HG02571 (cell line): ENCODE data around the gene SCOC.

Experiments
- ATAC-seq: cut with Tn5 transposase; IDR thresholded peaks from one replicate; pipeline ENCODE4 v1.9.1; 2021; ENCODE audit warnings: mild to moderate bottlenecking, moderate library complexity; ENCODE audit not compliant: unreplicated experiment

SCOC gene

DNA sequence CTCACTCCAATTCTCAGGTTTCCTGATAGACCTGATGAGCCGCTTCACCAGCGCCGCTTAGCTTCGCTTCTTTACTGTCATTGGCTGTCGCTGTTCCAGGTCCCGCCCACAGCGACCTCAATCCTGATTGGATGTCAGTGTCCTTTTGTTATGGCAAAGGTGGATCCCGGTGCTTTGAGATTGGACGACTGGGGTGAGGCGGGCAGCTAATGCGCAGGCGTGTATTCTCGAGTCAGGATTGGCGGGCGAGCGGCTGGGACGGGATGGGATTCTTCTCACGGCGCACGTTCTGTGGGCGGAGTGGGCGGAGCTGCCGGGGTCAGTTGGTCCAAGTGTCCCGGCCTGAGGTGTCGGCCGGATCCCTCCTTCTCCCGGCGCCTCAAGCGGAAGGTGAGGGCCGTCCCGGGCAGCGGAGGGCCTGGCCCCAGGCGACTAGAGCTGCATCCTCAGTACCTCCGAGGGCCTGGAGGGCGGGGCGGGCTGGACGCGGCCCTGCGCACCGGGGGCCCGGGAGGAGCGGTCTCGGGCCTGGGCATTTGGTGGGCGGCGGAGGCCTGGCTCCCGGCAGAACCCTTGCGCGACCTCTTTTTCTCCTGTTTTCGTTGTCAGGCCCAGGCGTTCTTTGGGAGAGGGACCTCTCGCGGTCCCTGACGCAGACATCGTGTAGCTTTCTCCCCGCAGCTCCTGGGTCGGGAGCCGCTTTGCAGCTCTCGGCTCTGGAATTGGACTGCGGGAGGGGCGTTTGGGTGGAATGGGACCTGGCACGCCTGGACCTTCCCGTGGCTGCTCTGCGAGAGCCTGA lies at the start of gene SCOC:
Gene SCOC (plus strand): TSS at position 319 of the 802 bp plus-strand sequence. CDS start 5,525 bp downstream, outside the sequence.
- ATAC-seq = peak; percentile 97

DNA sequence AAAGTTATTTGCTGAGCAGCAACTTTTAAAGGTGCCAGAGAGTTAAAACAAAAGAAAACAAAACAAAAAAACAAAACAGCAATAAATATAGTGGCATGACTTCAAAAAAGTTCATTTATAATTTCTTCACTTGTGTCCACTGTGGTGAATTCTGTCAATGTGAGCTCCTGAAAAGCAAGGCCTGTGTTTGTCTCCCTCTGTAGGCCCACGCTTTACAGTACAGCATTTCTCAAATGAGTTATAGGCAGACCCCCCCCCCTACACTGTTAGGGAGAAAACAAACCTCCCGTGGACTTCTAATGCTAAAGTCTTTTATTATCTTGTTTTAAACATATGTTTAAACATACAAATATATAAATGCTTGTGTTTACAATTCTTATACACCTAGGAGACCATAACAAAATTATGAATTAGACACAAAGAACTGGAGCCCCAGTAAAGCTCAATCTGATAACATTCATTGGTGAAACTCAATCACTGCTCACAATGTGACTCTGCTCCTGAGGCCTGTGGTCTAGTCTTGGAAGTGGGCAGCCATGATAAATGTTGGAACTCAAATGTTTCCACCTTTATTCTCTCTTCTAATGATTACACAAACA lies 47.0 kb upstream of the SCOC start:
- no peak for ATAC-seq

DNA sequence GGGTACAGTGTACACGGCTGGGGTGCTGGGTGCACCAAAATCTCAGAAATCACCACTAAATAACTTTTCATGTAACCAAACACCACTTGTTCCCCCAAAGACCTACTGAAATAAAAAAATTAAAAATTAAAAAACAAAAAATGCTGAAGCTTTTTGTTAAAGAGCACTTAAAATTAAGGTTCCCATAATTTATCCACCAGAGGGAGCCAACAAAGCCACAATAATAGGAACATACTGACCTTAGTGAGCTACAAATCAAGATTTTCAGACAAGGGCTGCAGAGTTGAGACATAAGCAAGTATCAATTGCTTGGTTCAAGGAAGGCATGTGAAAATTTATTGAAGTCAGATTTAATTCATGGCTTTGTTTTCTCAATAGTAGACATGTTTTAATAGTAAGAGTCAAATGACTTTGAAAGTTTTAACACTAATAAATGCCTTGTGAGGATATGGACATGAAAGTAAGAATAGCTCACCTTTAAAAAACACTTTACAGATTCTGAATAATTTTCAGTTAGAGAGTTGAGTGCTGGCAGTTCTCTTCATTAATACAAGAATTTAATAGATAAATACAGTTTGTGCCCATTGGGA lies 43.0 kb upstream of the SCOC start:
- ATAC-seq = no peak

DNA sequence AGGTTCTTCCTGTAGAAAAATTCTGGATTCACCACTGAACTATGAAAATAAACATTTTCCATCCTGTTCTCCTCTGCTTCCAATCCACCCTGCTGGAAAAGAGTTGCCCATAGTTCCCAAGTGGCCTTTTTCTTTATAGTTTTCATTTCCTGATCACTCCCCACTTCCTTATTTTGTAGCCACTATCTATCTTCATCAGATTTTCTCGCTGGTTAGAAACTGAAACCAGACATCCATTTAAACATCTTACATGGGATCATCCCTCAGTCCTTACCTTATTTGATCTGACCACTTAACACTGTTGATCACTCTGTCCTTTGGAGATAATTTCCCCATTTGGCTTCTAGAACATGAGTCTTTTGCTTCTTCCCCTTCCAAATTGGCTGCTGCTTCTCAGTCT lies 42.2 kb upstream of the SCOC start:
- no peak for ATAC-seq

DNA sequence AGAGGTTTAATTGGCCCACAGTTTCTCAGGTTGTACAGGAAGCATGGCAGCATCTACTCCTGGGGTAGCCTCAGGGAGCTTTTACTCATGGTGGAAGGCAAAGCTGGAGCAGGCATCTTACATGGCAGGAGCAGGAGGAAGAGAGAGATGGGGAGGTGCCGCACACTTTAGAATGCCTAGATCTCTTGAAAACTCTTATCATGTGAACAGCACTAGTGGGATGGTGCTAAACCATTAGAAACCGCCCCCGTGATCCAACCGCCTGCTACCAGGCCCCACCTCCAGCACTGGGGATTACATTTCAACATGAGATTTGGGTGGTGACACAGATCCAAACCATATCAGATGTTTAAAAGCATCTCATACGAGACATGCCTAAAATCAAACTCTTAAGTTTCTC lies 41.6 kb upstream of the SCOC start:
- ATAC-seq = no peak

DNA sequence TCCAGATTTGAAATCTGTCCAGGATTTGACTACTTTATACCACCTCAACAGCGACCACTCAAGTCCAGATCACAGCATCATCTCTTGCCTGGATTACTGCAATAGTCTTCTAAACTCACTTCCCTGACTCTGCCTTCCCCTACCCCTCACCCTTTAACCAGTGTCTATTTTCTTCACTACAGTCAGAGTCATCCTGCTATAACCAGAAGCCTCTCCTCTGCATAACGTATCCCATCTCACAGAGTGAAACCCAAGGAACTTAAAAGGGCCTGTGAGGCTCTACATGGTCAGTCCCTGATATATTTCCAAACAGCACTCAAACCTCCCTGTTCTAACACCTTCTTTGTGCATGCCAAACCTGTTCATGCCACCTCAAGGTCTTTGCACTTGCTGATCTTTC lies 40.7 kb upstream of the SCOC start:
- ATAC-seq = no peak

DNA sequence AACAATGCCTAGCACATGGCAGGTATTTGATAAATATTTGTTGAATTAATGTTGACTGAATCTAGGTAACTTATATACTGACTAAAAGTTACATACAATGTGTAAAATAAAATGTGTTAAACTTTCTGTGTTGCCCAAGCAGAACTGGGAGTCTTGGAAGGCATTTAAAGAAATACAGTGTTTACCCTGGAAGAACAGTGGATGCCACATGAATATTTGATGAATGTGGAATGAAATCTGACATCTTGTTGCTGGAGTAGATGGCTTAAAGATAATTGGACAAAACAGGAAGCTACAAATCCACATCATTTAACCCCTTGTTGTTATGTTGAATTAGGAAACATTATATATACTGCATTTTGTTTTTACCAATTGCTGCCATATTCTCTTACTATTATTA lies 39.9 kb upstream of the SCOC start:
- ATAC-seq = no peak

DNA sequence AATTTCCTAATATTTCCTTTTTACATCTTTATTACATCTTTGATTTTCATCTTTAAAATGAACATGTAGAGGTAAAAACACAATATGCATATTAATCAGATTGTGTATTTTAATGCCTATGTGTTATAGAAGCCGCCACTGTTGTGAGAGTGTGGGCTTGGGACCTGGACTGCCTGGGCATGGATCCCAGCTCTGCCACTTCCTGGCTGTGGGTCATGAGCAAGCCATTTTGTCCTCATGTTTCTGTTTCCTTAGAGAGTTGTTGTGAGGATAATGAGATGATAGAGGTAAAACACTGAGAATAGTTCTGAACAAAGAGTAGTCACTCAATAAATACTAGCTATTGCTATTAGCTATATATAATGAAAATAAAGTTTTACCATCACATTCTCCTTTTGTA lies 38.4 kb upstream of the SCOC start:
- no peak for ATAC-seq

DNA sequence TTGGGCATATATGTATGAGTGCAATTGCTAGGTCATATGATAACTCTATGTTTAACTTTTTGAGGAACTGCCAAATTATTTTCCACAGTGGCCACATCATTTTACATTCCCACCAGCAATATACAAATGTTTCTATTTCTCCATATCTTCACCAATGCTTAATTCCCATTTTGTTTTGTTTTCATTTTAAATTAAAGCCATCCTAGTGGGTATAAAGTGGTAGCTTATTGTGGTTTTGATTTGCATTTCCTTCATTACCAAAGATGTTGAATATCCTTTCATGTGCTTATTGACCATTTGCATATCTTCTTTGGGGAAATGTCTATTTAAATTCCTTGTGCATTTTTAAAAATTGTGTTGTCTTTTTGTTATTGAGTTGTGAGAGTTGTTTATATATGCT lies 36.7 kb upstream of the SCOC start:
- no peak for ATAC-seq

DNA sequence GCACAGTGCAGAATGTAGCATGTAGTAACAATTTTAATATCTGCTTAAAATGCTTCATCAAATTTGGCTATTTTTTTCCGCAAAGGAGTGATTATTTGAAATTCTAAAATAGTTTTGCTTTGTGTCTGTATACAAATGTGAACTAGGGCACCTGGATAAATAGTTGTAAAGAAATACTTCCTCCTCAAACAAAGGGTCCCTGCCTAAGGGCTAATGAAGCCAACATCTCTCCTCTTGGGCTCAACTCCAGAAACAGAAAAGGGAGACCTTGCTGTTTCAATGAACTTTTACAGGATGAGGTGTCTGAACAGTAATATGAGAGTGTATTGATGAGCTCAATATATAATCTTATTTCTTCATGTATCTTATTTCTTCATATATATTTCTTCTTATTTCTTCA lies 30.8 kb upstream of the SCOC start:
- no peak for ATAC-seq

DNA sequence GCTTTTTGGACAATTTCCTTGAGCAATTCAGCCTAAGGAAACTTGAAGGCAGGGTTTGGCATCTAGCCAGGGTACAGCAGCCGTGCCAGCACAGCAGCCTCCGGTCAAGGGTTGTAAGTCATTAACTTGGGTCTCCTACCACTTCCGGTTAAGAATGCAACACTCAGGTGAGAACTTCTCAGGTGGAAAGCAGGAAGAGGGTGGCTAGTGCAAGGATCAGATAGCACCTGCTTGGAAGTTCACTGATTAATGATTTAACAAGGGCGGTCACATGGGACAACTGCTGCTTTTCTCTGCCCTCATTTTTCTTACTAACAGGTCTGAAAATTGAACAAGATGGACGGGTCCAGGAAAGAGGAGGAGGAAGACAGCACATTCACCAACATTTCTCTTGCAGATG lies 30.1 kb upstream of the SCOC start:
- no peak for ATAC-seq

DNA sequence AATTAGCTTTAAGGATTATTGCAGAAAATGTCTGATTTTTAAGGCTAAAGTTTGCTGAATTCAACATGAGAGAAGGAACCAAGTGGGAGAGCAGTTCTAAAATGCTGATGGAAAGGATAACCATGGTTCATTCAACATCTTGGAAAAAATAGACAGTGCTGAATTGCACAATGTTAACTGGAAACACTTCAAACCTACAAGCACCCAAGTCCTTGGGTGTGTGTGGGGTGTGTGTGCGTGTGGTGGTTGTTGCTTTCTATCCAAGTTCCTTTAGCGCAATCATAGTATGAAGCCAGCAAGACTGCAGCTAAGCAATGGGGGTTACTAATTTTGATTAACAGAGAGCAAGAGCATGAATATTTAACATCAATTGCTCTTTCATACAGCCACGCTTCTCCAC lies 29.3 kb upstream of the SCOC start:
- no peak for ATAC-seq

DNA sequence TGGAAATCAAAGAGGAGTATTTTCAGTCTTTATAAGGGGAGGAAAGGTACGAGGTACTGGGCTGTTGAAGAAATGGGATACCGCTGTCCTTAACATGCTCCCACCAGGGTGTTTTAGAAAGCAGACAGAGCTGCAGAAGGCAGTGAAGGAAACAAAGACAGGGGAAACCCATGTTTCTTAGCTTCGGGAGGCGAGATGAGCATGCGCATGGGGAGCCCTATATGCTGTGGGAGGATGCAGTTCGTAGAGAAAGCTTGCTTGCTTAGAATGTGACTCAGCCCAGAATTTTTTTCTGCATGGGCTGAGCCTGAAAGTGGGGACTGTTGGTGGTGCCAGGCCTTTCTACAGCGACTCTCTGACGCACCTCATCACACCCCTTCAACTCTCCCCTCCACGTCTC lies 28.8 kb upstream of the SCOC start:
- no peak for ATAC-seq

DNA sequence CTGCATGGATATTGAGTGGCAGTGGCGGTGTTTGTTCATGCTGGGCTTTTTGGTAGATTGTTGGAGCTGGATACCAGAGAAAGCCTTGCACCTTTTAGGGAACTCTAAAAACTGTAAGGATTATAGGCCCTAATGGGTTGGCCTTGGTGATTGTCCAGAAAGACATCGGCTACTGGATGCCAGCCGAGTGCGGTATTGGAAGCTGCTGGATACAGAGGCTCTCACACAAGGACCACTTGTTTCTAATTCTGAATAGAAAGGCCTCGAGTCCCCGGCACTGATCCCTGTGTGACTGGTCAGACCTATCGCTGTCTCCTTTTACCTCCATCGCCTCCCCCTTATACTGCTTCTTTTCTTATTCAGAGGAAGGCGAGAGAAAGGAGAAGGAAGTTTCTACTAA lies 27.3 kb upstream of the SCOC start:
- no peak for ATAC-seq

DNA sequence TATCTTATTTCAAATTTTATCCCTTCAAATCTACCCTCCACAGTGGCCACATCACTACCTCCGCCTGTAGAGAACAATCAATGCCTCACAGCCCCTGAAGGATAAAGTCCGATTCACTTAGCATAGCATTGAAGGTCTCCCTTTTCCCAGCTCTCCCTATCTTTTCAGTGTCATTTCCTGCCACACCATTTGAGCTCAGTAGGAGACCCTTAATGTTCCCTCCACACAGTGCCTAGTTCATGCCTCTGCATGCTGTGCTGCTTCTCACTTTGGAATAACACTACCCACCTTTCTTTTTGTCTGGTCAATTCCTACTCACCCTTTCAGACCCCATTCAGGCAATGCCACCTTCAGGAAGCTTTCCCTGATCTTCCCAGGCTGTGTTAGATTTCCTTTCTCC lies 23.6 kb upstream of the SCOC start:
- ATAC-seq = no peak

DNA sequence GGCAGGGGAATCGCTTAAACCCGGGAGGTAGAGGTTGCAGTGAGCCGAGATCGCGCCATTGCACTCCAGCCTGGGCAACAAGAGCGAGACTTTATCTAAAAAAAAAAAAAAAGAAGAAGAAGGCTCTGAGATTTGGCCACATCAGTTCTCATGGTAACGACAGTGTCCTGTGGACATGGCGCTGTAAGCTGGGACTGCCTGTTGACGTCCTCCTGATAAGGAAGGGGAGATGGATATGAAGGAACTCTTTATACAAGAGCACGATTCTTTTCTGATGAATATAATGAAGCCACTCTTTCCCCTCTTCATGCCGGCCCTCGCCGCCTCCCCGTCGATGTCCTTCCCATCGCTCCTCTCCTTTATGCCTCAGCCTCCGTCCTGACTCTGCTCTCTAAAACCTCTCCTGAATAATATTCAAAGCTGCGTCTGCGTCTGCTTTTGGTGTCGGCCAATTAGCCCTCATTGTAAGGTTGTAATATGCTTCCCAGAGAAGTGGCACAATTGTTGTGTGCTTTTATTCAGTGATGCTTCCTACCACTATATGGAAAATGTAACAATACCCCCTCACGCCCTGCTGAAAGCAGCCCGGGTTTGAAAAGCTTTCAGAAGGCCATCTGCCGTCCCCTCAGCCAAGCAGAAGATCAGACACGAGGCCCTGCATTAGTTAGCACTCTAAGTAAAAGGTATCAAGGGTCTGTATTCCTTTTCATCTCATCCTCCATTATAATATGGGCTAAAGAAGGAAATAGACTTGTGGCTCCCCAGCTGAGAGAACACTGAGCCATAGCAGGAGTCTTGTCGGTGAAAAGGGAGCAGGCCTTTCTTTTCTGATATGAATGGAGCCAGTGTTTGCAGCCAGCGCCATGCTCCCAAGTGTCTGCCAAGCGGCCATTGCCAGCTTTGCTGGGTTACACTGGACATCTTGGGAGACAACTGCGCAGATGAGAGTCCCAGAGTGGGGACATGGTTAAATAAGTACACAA lies 22.1 kb upstream of the SCOC start:
- ATAC-seq = no peak

DNA sequence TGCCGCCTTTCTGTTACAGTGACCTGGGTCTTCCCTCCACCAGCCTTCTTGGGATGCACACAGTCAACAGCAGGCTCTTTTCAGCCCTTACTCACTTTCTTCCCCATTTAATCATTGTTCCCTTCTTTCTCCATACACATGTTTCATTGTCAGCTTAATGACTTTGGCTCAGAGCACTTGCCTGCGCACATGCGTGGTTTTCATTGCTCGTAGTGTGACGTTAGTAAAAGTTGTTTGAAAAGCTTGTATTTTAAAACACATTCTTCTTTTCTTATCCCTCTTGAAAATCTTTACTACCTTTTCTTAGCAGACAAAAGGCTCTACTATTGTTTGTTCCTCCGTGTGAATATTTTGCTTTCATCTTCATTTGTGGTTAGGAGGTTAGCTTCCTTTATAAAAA lies 19.7 kb upstream of the SCOC start:
- no peak for ATAC-seq

DNA sequence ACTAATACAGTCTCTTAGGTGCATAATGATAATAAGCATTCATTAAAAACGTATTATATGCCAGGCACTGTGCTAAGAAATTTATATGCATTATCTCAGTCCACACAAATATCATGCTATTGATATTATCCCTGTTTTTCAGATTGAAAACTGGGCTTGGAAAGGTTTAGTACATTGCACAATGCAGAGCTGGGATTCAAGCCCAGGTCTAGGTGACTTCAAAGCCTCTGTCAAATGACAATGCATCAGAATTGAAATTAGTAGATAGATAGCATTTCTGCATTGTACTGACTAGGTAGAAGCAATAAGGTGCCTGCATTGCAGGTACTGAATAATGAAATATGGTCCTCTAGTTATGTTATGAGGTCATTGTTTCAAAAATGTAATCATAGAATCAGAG lies 18.2 kb upstream of the SCOC start:
- no peak for ATAC-seq

DNA sequence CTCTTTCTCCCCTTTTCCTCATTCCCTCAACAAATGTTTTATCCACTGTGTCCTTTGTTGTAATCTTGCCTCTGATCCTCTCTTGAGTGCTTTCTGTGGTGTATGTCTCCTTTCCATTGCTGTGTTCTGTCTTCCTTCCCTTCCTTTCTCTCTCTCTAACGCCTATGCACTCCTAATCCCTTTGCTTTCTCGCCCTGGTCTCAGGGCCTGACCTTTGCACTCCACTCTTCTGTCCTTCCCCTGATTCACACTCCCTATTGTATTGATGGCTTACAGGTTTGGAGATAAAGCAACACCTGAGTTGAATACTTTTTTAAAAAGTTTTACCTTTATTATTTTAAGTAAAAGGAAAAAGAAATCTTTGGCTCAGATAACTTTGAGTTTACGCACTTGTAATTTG lies 15.6 kb upstream of the SCOC start:
- ATAC-seq = no peak

DNA sequence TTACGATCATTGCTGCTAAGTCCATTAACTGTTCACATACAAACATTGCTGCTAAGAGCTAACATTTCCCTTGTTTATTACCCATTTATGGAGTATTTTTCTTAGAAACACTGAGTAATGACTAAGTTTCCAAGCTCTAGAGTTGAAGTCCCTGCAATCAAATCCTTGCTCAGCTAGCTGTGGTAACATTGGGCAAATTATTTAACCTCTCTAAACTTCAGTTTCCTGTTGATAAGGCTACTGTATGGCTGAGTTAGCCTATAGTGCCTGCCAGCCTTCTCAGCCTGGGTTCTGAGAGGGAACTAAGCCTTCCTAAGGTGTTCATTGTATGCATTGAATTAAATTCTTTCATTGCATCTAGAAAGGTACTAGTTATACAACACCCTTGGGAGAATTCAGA lies 15.2 kb upstream of the SCOC start:
- no peak for ATAC-seq
